Right lobe of liver (tissue), 6 donors: ENCODE results near the gene IGDCC3. TPM values are rescaled to one million over a fixed set of nuclear protein-coding genes. Genes with fewer than 3 reads are reported as not detected.

ENCODE experiments used
- ATAC-seq, 4 donors: fragments of 200-7000 bp; cut with Tn5 transposase; one replicate each; pipeline ENCODE4 v1.9.1; 2020; ENCODE audit warnings: mild to moderate bottlenecking in 4 of 4, moderate library complexity in 4 of 4
- DNase-seq, 3 donors: peaks; one replicate each; pipeline ENCODE4 v3.0.0-alpha.2; 2020
- H3K27ac ChIP-seq, 3 donors: fragments of 200-600 bp; one replicate each; pipeline ENCODE4 v1.8.0; 2022
- H3K27me3 ChIP-seq, 2 donors: fragments of 200-600 bp; one replicate each; pipeline ENCODE4 v1.8.0; 2022
- H3K36me3 ChIP-seq, 4 donors: fragments of 200-600 bp; sonication (generic) in 1 of 4; one replicate each; pipeline versions ENCODE4 v1.5.1 to v1.8.0; 2017 to 2022; ENCODE audit warnings: control low read depth in 1 of 4
- H3K4me1 ChIP-seq, 4 donors: fragments of 200-600 bp; sonication (generic) in 1 of 4; one replicate each; pipeline versions ENCODE4 v1.5.1 to v1.8.0; 2017 to 2022; ENCODE audit warnings: control low read depth in 1 of 4
- H3K4me3 ChIP-seq, 3 donors: fragments of 200-600 bp; one replicate each; pipeline ENCODE4 v1.8.0; 2022
- H3K9me3 ChIP-seq, 4 donors: fragments of 200-600 bp; sonication (generic) in 1 of 4; one replicate each; pipeline versions ENCODE4 v1.5.1 to v1.8.0; 2017 to 2022; ENCODE audit warnings: control low read depth in 1 of 4
- CTCF ChIP-seq, 4 donors: fragments of 200-600 bp in 3 of 4; fragments of 450-650 bp in 1 of 4; IDR thresholded peaks; one replicate each; pipeline versions ENCODE4 v1.5.1 to v1.8.0; 2016 to 2022; ENCODE audit warnings: antibody characterized with exemption in 4 of 4, mild to moderate bottlenecking in 2 of 4
- POLR2A ChIP-seq: fragments of 450-650 bp; IDR thresholded peaks from one replicate; pipeline ENCODE4 v1.6.1; 2017; ENCODE audit warnings: antibody characterized with exemption, mild to moderate bottlenecking
- whole genome bisulfite sequencing: methylation state at CpG from one replicate; pipeline ENCODE4 v1.1.6; 2018; ENCODE audit warnings: low coverage, low lambda C conversion rate; ENCODE audit not compliant: insufficient coverage; ENCODE audit errors: missing lambda C conversion rate; 5-methylcytosine and 5-hydroxymethylcytosine counted together
- intact Hi-C, 2 donors: fragments of 100-400 bp; cut with DNase I; formaldehyde crosslinking; loops; one replicate each; pipeline versions ENCODE4 v1.11.2 to v1.14.1; 2022
- total RNA-seq, 6 experiments: library from RNA; depleted of rRNA in 2 of 6; stranded (reverse); fragments of >200 nt in 2 of 6; fragmentation: NEBNext Ultra II Directional in 3 of 6; extraction: Animal tissue kit (Norgen Biotek cat#: 25700) in 3 of 6; gene quantifications; one replicate each; pipeline versions ENCODE4 v1.1.0 to v1.2.4, GENCODE V29; 2016 to 2023
- donor health status: DM: no; HTN: yes; CAD: no.
- donor health status: DM: no; HTN: no; CAD: no.
- donor health status: DM: no; HTN: no; CAD: no.
- donor health status: DM: no; HTN: yes; CAD: no.
- donor health status: DM: no; HTN: yes; CAD: no.

IGDCC3 gene
- total RNA-seq, 6 experiments from 2014 or later: not detected

GRCh38 chr15:65366122-65366892 lies 11.5 kb downstream of the IGDCC3 start:
- no peak for ATAC-seq
- Histone ChIP-seq H3K27me3 (no peaks in the 10 kb centered on the region), H3K27ac (no peak overlapping the region), H3K4me1 (no peaks in the 10 kb centered on the region), H3K9me3 (no peaks in the 10 kb centered on the region), H3K36me3 (no peaks in the 10 kb centered on the region), H3K4me3 (no peak overlapping the region)
- TF ChIP-seq POLR2A (no peak), CTCF (IDR thresholded peaks at IDR 0.05) (no peak)
- DNase-seq: peak in 1 of 3 donors; percentile 15
- intact Hi-C loops: no loop called here
- 79% methylated on average over 2 of the region's 7 CpGs for WGBS

- intact Hi-C loops: no loop called here
- H3K27ac ChIP-seq: no peak overlapping the region
- H3K9me3 ChIP-seq: no peaks in the 10 kb centered on the region
- TF ChIP-seq CTCF (IDR thresholded peaks at IDR 0.05) (no peak), POLR2A (no peak)
- H3K4me3 ChIP-seq: no peak overlapping the region
- no peaks in the 10 kb centered on the region for H3K27me3 ChIP-seq
- no peak for ATAC-seq
- no peaks in the 10 kb centered on the region for H3K4me1 ChIP-seq
- H3K36me3 ChIP-seq: no peaks in the 10 kb centered on the region
- no CpG with 5 or more reads among the region's 2 CpGs for WGBS
- DNase-seq: peak in 1 of 3 donors; percentile 29
Measured at GRCh38 chr15:65365229-65365628, 12.6 kb downstream of the IGDCC3 start.

GRCh38 chr15:65363766-65364165 lies 14.0 kb downstream of the IGDCC3 start:
- no peaks in the 10 kb centered on the region for H3K9me3 ChIP-seq
- no peak overlapping the region for H3K4me3 ChIP-seq
- no peaks in the 10 kb centered on the region for H3K27me3 ChIP-seq
- intact Hi-C loops: no loop called here
- ATAC-seq (no peak), DNase-seq (peak in 1 of 3 donors; percentile 22)
- H3K27ac ChIP-seq: no peak overlapping the region
- no peaks in the 10 kb centered on the region for H3K4me1 ChIP-seq
- TF ChIP-seq CTCF (IDR thresholded peaks at IDR 0.05) (no peak), POLR2A (no peak)
- WGBS: 75% methylated on average over 2 of the region's 2 CpGs
- no peaks in the 10 kb centered on the region for H3K36me3 ChIP-seq

GRCh38 chr15:65363306-65363705 lies 14.5 kb downstream of the IGDCC3 start:
- Histone ChIP-seq H3K27ac (no peak overlapping the region), H3K9me3 (no peaks in the 10 kb centered on the region), H3K4me3 (no peak overlapping the region), H3K36me3 (no peaks in the 10 kb centered on the region), H3K4me1 (no peaks in the 10 kb centered on the region), H3K27me3 (no peaks in the 10 kb centered on the region)
- TF ChIP-seq CTCF (IDR thresholded peaks at IDR 0.05) (no peak), POLR2A (no peak)
- ATAC-seq (no peak), DNase-seq (peak in 1 of 3 donors; percentile 46)
- WGBS: no CpG with 5 or more reads among the region's 7 CpGs
- intact Hi-C loops: no loop called here
